HCT116 (cell line): Measurements from ENCODE around the gene GATAD2A. TPM values are rescaled to one million over a fixed set of nuclear protein-coding genes. Genes with fewer than 3 reads are reported as not detected.

Experiments
- ATAC-seq: fragments of 200-7000 bp; cut with Tn5 transposase; 2 replicates; pipeline ENCODE4 v1.9.1; 2020; ENCODE audit warnings: mild to moderate bottlenecking, moderate library complexity
- BruUV-seq: library from RNA; stranded (reverse); fragments of 400-500 nt; replicated peaks from 2 replicates; lab custom pipeline; 2021; lab: Mats Ljungman, UMichigan
- CTCF ChIA-PET: fragments of 300-600 bp; sonication (Branson Sonifier 250); formaldehyde crosslinking; loops from one replicate; lab custom pipeline; 2021; ENCODE audit warnings: antibody characterized with exemption; lab: Charles Lee
- POLR2A ChIA-PET: fragments of 300-600, 350-600 bp; sonication (Branson Sonifier 250); formaldehyde crosslinking; loops from one replicate; lab custom pipeline; 2021; ENCODE audit warnings: antibody characterized with exemption; lab: Charles Lee
- RAD21 ChIA-PET, 2 experiments: fragments of 300-600 bp; sonication (Branson Sonifier 250); formaldehyde crosslinking; loops; one replicate each; lab custom pipeline; 2023; ENCODE audit warnings: low total read pairs in 2 of 2; ENCODE audit not compliant: uncharacterized antibody in 2 of 2, unreplicated experiment in 2 of 2, low non-redundant PET in 1 of 2; lab: Charles Lee
- DNase-seq: peaks from one replicate; pipeline ENCODE4 v3.0.0-alpha.2; 2010; ENCODE audit warnings: low read depth, low spot score
- H2AFZ ChIP-seq: fragments of 200-600 bp; shearing (Covaris generic), sonication (generic); 2 replicates; pipeline ENCODE4 v1.6.1; 2017; ENCODE audit warnings: low read depth, mixed run types, mixed read lengths, antibody characterized with exemption, low read length; ENCODE audit not compliant: poor library complexity, severe bottlenecking
- H3K27ac ChIP-seq: 2 replicates; pipeline ENCODE4 v1.5.1; 2012; ENCODE audit warnings: low read depth, low read length
- H3K27me3 ChIP-seq: fragments of 200-600 bp; sonication (generic); 2 replicates; pipeline ENCODE4 v1.6.1; 2016; ENCODE audit warnings: mixed run types, low read length, mixed read lengths; ENCODE audit not compliant: insufficient read depth
- H3K36me3 ChIP-seq, 2 experiments: fragments of 200-500 bp in 1 of 2; fragments of 200-600 bp in 1 of 2; sonication (Bioruptor generic) in 1 of 2; sonication (generic) in 1 of 2; 2 replicates each; pipeline versions ENCODE4 v1.5.1 to v1.6.1; 2014 to 2016; ENCODE audit warnings: low read length in 2 of 2, inconsistent platforms in 1 of 2, mixed read lengths in 1 of 2, mixed run types in 1 of 2; ENCODE audit not compliant: insufficient read depth in 2 of 2, control insufficient read depth in 1 of 2
- H3K4me1 ChIP-seq, 2 experiments: fragments of 200-600 bp in 1 of 2; sonication (generic) in 1 of 2; 2 replicates each; pipeline versions ENCODE4 v1.5.1 to v1.6.1; 2012 to 2017; ENCODE audit warnings: low read length in 2 of 2, inconsistent platforms in 1 of 2, mild to moderate bottlenecking in 1 of 2, mixed read lengths in 1 of 2, mixed run types in 1 of 2, moderate library complexity in 1 of 2; ENCODE audit not compliant: insufficient read depth in 2 of 2, control insufficient read depth in 1 of 2
- H3K4me2 ChIP-seq: fragments of 200-600 bp; sonication (generic); 2 replicates; pipeline ENCODE4 v1.6.1; 2017; ENCODE audit warnings: mixed run types, low read length, mixed read lengths
- H3K4me3 ChIP-seq, 2 experiments: fragments of 200-600 bp in 1 of 2; sonication (generic) in 1 of 2; replicated peaks in 1 of 2; 2 replicates each; pipeline ENCODE4 v1.5.1; 2011 to 2016; ENCODE audit warnings: low read length in 2 of 2, control low read depth in 1 of 2, low read depth in 1 of 2, mild to moderate bottlenecking in 1 of 2, mixed read lengths in 1 of 2, mixed run types in 1 of 2
- H3K79me2 ChIP-seq: fragments of 200-600 bp; sonication (generic); 2 replicates; pipeline ENCODE4 v1.6.1; 2017; ENCODE audit warnings: mild to moderate bottlenecking, mixed run types, low read length, moderate library complexity, mixed read lengths; ENCODE audit not compliant: insufficient read depth
- H3K9ac ChIP-seq: fragments of 200-600 bp; sonication (generic); 2 replicates; pipeline ENCODE4 v1.6.1; 2016; ENCODE audit warnings: low read length, mixed read lengths
- H3K9me2 ChIP-seq: fragments of 200-600 bp; sonication (generic), shearing (Covaris generic); 2 replicates; pipeline ENCODE4 v1.6.1; 2017; ENCODE audit warnings: mixed run types, mild to moderate bottlenecking, moderate library complexity; ENCODE audit not compliant: insufficient read depth
- H3K9me3 ChIP-seq, 2 experiments: fragments of 200-500 bp in 1 of 2; fragments of 200-600 bp in 1 of 2; sonication (Bioruptor generic) in 1 of 2; sonication (generic) in 1 of 2; 2 replicates each; pipeline ENCODE4 v1.6.1; 2014 to 2017; ENCODE audit warnings: low read length in 2 of 2, mixed read lengths in 2 of 2, inconsistent platforms in 1 of 2, low read depth in 1 of 2, mild to moderate bottlenecking in 1 of 2, mixed run types in 1 of 2, moderate library complexity in 1 of 2; ENCODE audit not compliant: control insufficient read depth in 1 of 2, insufficient read depth in 1 of 2
- H4K20me1 ChIP-seq: fragments of 200-600 bp; sonication (generic), shearing (Covaris generic); 2 replicates; pipeline ENCODE4 v1.6.1; 2017; ENCODE audit warnings: mixed run types, mild to moderate bottlenecking, moderate library complexity; ENCODE audit not compliant: insufficient read depth
- CBX3 ChIP-seq: IDR thresholded peaks from 2 replicates; pipeline ENCODE4 v1.6.1; 2012; ENCODE audit warnings: low read depth
- CTCF ChIP-seq, 3 experiments: fragments of 200-600 bp in 1 of 3; sonication (generic) in 1 of 3; IDR thresholded peaks in 2 of 3; conservative IDR thresholded peaks in 1 of 3; 2 replicates each; pipeline ENCODE4 v1.5.1; 2012 to 2017; ENCODE audit warnings: low read depth in 2 of 3, low read length in 2 of 3, antibody characterized with exemption in 1 of 3, borderline replicate concordance in 1 of 3, control low read depth in 1 of 3, mild to moderate bottlenecking in 1 of 3, mixed read lengths in 1 of 3, mixed run types in 1 of 3, moderate library complexity in 1 of 3; ENCODE audit not compliant: insufficient read depth in 1 of 3
- ELF1 ChIP-seq: IDR thresholded peaks from 2 replicates; pipeline ENCODE4 v1.6.1; 2012; ENCODE audit warnings: low read depth, borderline replicate concordance
- EZH2phosphoT487 ChIP-seq: fragments of 200-600 bp; IDR thresholded peaks from 2 replicates; pipeline ENCODE4 v1.6.1; 2018; ENCODE audit warnings: antibody characterized with exemption, borderline replicate concordance
- RAD21 ChIP-seq: IDR thresholded peaks from 2 replicates; pipeline ENCODE4 v1.6.1; 2012; ENCODE audit warnings: low read depth, mild to moderate bottlenecking
- intact Hi-C: fragments of 100-400 bp; cut with micrococcal nuclease; formaldehyde crosslinking; loops from 2 replicates; pipeline ENCODE4 v1.10.0; 2022
- total RNA-seq: library from RNA; stranded (reverse); gene quantifications from one replicate; pipeline ENCODE4 v1.2.1, GENCODE V29; 2021; ENCODE audit not compliant: unreplicated experiment

Gene GATAD2A
- total RNA-seq, 1 experiment from 2014 or later = 130 TPM

- no peak overlapping the region for H3K27ac ChIP-seq
- ChIA-PET CTCF (no interaction called here), RAD21 (no interaction called here), POLR2A (no interaction called here)
- peaks cover 0 to 9% of the 10 kb centered on the region in 2 experiments; a peak in 3 of 4 replicates for H3K36me3 ChIP-seq
- no peak overlapping the region for H3K4me2 ChIP-seq
- peaks cover 7% of the 10 kb centered on the region; the same call in 1 of the 2 replicates for H4K20me1 ChIP-seq
- no peak overlapping the region for H3K9ac ChIP-seq
- H3K9me3 ChIP-seq = no peaks in the 10 kb centered on the region
- H3K4me1 ChIP-seq = peaks cover 0 to 6% of the 10 kb centered on the region in 2 experiments; a peak in 2 of 4 replicates
- no peak overlapping the region for H3K4me3 ChIP-seq
- H3K79me2 ChIP-seq = peaks cover 100% of the 10 kb centered on the region
- H3K9me2 ChIP-seq = no peaks in the 10 kb centered on the region
- no peak for ATAC-seq
- H2AFZ ChIP-seq = no peak overlapping the region
- no TSS peak for BruUV-seq
- TF ChIP-seq CBX3 (no peak), EZH2phosphoT487 (no peak), ELF1 (no peak)
- intact Hi-C loops = no loop called here
- no peaks in the 10 kb centered on the region for H3K27me3 ChIP-seq
- DNase-seq = no peak
Observed at GRCh38 chr19:19475015-19475765, 69.7 kb downstream of the GATAD2A start.

GRCh38 chr19:19475849-19476828 is 70.7 kb downstream of the GATAD2A start:
- no peaks in the 10 kb centered on the region for H3K9me2 ChIP-seq
- peaks cover 0 to 9% of the 10 kb centered on the region in 2 experiments; a peak in 3 of 4 replicates for H3K36me3 ChIP-seq
- DNase-seq (no peak), ATAC-seq (peak; percentile 68)
- H3K4me1 ChIP-seq = peaks cover 0 to 6% of the 10 kb centered on the region in 2 experiments; a peak in 3 of 4 replicates
- no peak overlapping the region for H2AFZ ChIP-seq
- H3K4me2 ChIP-seq = no peak overlapping the region
- ChIA-PET CTCF (no interaction called here), RAD21 (no interaction called here), POLR2A (no interaction called here)
- no peaks in the 10 kb centered on the region for H3K27me3 ChIP-seq
- intact Hi-C loops = no loop called here
- peaks cover 10% of the 10 kb centered on the region; the same call in 1 of the 2 replicates for H4K20me1 ChIP-seq
- H3K27ac ChIP-seq = no peak overlapping the region
- H3K9me3 ChIP-seq = no peaks in the 10 kb centered on the region
- BruUV-seq = no TSS peak
- no peak overlapping the region for H3K4me3 ChIP-seq
- H3K79me2 ChIP-seq = peaks cover 100% of the 10 kb centered on the region
- no peak overlapping the region for H3K9ac ChIP-seq
- TF ChIP-seq CTCF (IDR thresholded peaks at IDR 0.05 in 2 of 3, conservative IDR thresholded peaks at IDR 0.05 in 1 of 3; ENCODE audit: borderline replicate concordance in 1 of 3, insufficient read depth in 1 of 3, low read depth in 2 of 3, low read length in 2 of 3) (peak; percentile 14 to 34 (median 32); a peak in 3 of 6 replicates), CBX3 (no peak), RAD21 (peak; percentile 48)
